K562 (cell line): ENCODE measurements around the gene NR0B2. TPM values are rescaled to one million over a fixed set of nuclear protein-coding genes. Genes with fewer than 3 reads are reported as not detected.
A peak's percentile ranks its signal among the peaks of the same experiment; 100 is the strongest.

Experiments
- ATAC-seq: fragments of 200-7000 bp; cut with Tn5 transposase; 3 replicates; pipeline ENCODE4 v1.9.1; 2020; ENCODE audit warnings: moderate library complexity
- BruUV-seq: library from RNA; stranded (reverse); fragments of 400-500 nt; replicated peaks from 2 replicates; lab custom pipeline; 2021; lab: Mats Ljungman, UMichigan
- CTCF ChIA-PET: fragments of 300-600 bp; formaldehyde crosslinking; extraction: SDS; loops from one replicate; lab custom pipeline; 2021; ENCODE audit warnings: low intra/inter-chr PET ratio; lab: Yijun Ruan, JAX
- POLR2A ChIA-PET: fragments of 300-600, 350-650 bp; sonication (Branson Sonifier 250); formaldehyde crosslinking; extraction: SDS; loops from one replicate; lab custom pipeline; 2021; ENCODE audit warnings: antibody characterized with exemption, inconsistent platforms; lab: Yijun Ruan, JAX
- DNase-seq, 4 experiments: peaks; one replicate each; pipeline versions ENCODE4 v3.0.0 to v3.0.0-alpha.2; 2011 to 2018; ENCODE audit warnings: low spot score in 3 of 4, mixed read lengths in 3 of 4; ENCODE audit errors: extremely low read depth in 1 of 4
- FAIRE-seq: peaks from 2 replicates; lab custom pipeline; 2011; peaks lifted over from hg19 to GRCh38; lab: Jason Lieb, UNC
- H2AFZ ChIP-seq: 2 replicates; pipeline ENCODE4 v1.6.0; 2011; ENCODE audit warnings: low read depth, low read length, control low read depth, inconsistent platforms
- H3K27ac ChIP-seq: fragments of 200-600 bp; 3 replicates; pipeline ENCODE4 v1.8.0; 2011; ENCODE audit warnings: low read depth, mild to moderate bottlenecking, control low read depth, inconsistent platforms, low read length, moderate library complexity, mixed read lengths; ENCODE audit errors: extremely low read depth
- H3K27me3 ChIP-seq, 2 experiments: fragments of 300-600 bp in 1 of 2; 2 replicates in 1 of 2; 3 replicates in 1 of 2; pipeline versions ENCODE4 v1.6.0 to v1.8.0; 2011; ENCODE audit warnings: inconsistent platforms in 2 of 2, low read length in 2 of 2, mild to moderate bottlenecking in 1 of 2, mixed read lengths in 1 of 2, moderate library complexity in 1 of 2; ENCODE audit not compliant: control insufficient read depth in 2 of 2, insufficient read depth in 2 of 2
- H3K36me3 ChIP-seq: fragments of 300-600 bp; 3 replicates; pipeline ENCODE4 v1.8.0; 2011; ENCODE audit warnings: mild to moderate bottlenecking, low read length, inconsistent platforms; ENCODE audit not compliant: control insufficient read depth, insufficient read depth
- H3K4me1 ChIP-seq, 2 experiments: fragments of 200-600 bp in 1 of 2; replicated peaks in 1 of 2; 2 replicates in 1 of 2; 3 replicates in 1 of 2; pipeline versions ENCODE4 v1.5.1 to v1.8.0; 2011; ENCODE audit warnings: inconsistent platforms in 2 of 2, low read length in 2 of 2, mild to moderate bottlenecking in 1 of 2, mixed read lengths in 1 of 2, moderate library complexity in 1 of 2; ENCODE audit not compliant: control insufficient read depth in 2 of 2, insufficient read depth in 2 of 2
- H3K4me2 ChIP-seq: 2 replicates; pipeline ENCODE4 v1.6.1; 2011; ENCODE audit warnings: low read length, control low read depth, inconsistent platforms, mixed read lengths; ENCODE audit not compliant: insufficient read depth
- H3K4me3 ChIP-seq: fragments of 200-600 bp; sonication (generic), shearing (Covaris generic); 2 replicates; pipeline ENCODE4 v1.5.1; 2016; ENCODE audit warnings: control low read depth, inconsistent platforms
- H3K79me2 ChIP-seq: fragments of 200-600 bp; 3 replicates; pipeline ENCODE4 v1.8.0; 2011; ENCODE audit warnings: low read length, inconsistent platforms; ENCODE audit not compliant: control insufficient read depth, insufficient read depth
- H3K9ac ChIP-seq, 2 experiments: 2 replicates each; pipeline versions ENCODE4 v1.6.0 to v1.6.1; 2011; ENCODE audit warnings: low read depth in 2 of 2, low read length in 2 of 2, control low read depth in 1 of 2, inconsistent platforms in 1 of 2, mild to moderate bottlenecking in 1 of 2, mixed read lengths in 1 of 2; ENCODE audit not compliant: insufficient read depth in 1 of 2
- H3K9me1 ChIP-seq: one replicate; pipeline ENCODE4 v1.6.0; 2011; ENCODE audit warnings: inconsistent platforms, mild to moderate bottlenecking, low read length, moderate library complexity; ENCODE audit not compliant: control insufficient read depth, insufficient read depth
- H3K9me3 ChIP-seq: replicated peaks from 2 replicates; pipeline ENCODE4 v1.5.1; 2011; ENCODE audit warnings: low read depth, low read length, inconsistent platforms; ENCODE audit not compliant: control insufficient read depth, insufficient read depth
- H4K20me1 ChIP-seq: replicated peaks from 2 replicates; pipeline ENCODE4 v1.6.1; 2011; ENCODE audit warnings: low read length, inconsistent platforms, mixed read lengths; ENCODE audit not compliant: control insufficient read depth, insufficient read depth
- FOXM1 ChIP-seq, 2 experiments: fragments of 450-650 bp in 1 of 2; sonication (generic) in 1 of 2; formaldehyde crosslinking in 1 of 2; IDR thresholded peaks; 2 replicates each; pipeline versions ENCODE4 v1.6.1 to v1.9.0; 2017 to 2022; ENCODE audit warnings: low read depth in 2 of 2, mild to moderate bottlenecking in 2 of 2, missing genetic modification reagents in 1 of 2, moderate library complexity in 1 of 2
- HCFC1 ChIP-seq: IDR thresholded peaks from 2 replicates; pipeline ENCODE4 v1.6.1; 2012; ENCODE audit warnings: low read depth, low read length, improper control_type of control experiment
- HNRNPK ChIP-seq: fragments of 200-400 bp; formaldehyde crosslinking; IDR thresholded peaks from one replicate; pipeline ENCODE4 v1.6.1; 2018; ENCODE audit warnings: mild to moderate bottlenecking, low read depth, low read length; ENCODE audit not compliant: poor library complexity, severe bottlenecking
- PHB2 ChIP-seq: fragments of 450-650 bp; IDR thresholded peaks from 2 replicates; pipeline ENCODE4 v1.6.1; 2017; ENCODE audit warnings: low read depth
- RBM17 ChIP-seq: fragments of 200-400 bp; formaldehyde crosslinking; IDR thresholded peaks from 2 replicates; pipeline ENCODE4 v1.6.1; 2017; ENCODE audit warnings: low read depth, mild to moderate bottlenecking, low read length, borderline replicate concordance
- TCF7L2 ChIP-seq: fragments of 150-350 bp; IDR thresholded peaks from 2 replicates; pipeline ENCODE4 v1.6.1; 2016; ENCODE audit warnings: low read depth, mild to moderate bottlenecking, low read length, moderate library complexity
- TSC22D4 ChIP-seq: fragments of 450-650 bp; IDR thresholded peaks from 2 replicates; pipeline ENCODE4 v1.6.1; 2016; ENCODE audit warnings: missing genetic modification characterization, missing biosample characterization, control low read depth
- ZKSCAN8 ChIP-seq: fragments of 200-800 bp; sonication (Bioruptor generic); IDR thresholded peaks from 2 replicates; pipeline ENCODE4 v1.6.1; 2016; ENCODE audit warnings: missing genetic modification characterization, missing compliant biosample characterization
- ZNF830 ChIP-seq: fragments of 250-450 bp; sonication (Bioruptor Pico); IDR thresholded peaks from 2 replicates; pipeline ENCODE4 v1.5.0; 2021; ENCODE audit warnings: mild to moderate bottlenecking
- WGBS: fragments of 100-300 bp; shearing (Covaris generic); methylation state at CpG from one replicate; pipeline ENCODE4 v1.1.6; 2016; ENCODE audit warnings: low coverage, mixed read lengths; ENCODE audit not compliant: insufficient coverage; ENCODE audit errors: missing lambda C conversion rate; 5-methylcytosine and 5-hydroxymethylcytosine counted together
- in situ Hi-C: fragments of 300-500 bp; cut with MboI; formaldehyde crosslinking; loops from 4 replicates; pipeline ENCODE4 v1.15.0; 2018; ENCODE audit warnings: inconsistent platforms, mixed read lengths
- intact Hi-C: fragments of 100-400 bp; cut with micrococcal nuclease; formaldehyde crosslinking; loops from 2 replicates; pipeline ENCODE4 v1.14.2; 2022
- polyA plus RNA-seq, 8 experiments: library from polyadenylated mRNA; depleted of rRNA in 4 of 8; stranded (reverse) in 5 of 8; unstranded in 3 of 8; fragments of >200 nt; fragmentation: Nextera tagmentation in 2 of 8; fragmentation: Illumina TruSeq in 1 of 8; extraction: Ambion mirVana in 2 of 8; extraction: Trizol in 1 of 8; gene quantifications; 2 replicates each; pipeline versions ENCODE4 v1.2.1 to v1.2.3, GENCODE V29; 2011 to 2014; ENCODE audit warnings: inconsistent platforms in 1 of 8, missing spikeins in 1 of 8
- total RNA-seq, 7 experiments: library from RNA; depleted of rRNA in 6 of 7; stranded (reverse); fragments of >200 nt in 6 of 7; fragmentation: Illumina TruSeq in 2 of 7; extraction: Trizol in 2 of 7; gene quantifications; 2 replicates each; pipeline versions ENCODE4 v1.2.1 to v1.2.3, GENCODE V29; 2011 to 2021; ENCODE audit warnings: low replicate concordance in 1 of 7
- TF ChIP-seq, protein P1 (sequence below): fragments of 450-650 bp; formaldehyde crosslinking; IDR thresholded peaks from 2 replicates; pipeline ENCODE4 v1.4.0; 2020; ENCODE audit warnings: mild to moderate bottlenecking, moderate library complexity
- TF ChIP-seq, protein P2 (sequence below): fragments of 200-800 bp; sonication (Bioruptor generic); IDR thresholded peaks from 2 replicates; pipeline ENCODE4 v1.6.1; 2017; ENCODE audit warnings: missing genetic modification characterization, missing compliant biosample characterization
- TF ChIP-seq, protein P3 (sequence below), 2 experiments: fragments of 450-650 bp in 1 of 2; sonication (generic) in 1 of 2; formaldehyde crosslinking; conservative IDR thresholded peaks; 2 replicates each; pipeline versions ENCODE4 v1.4.0 to v1.8.1; 2020 to 2022; ENCODE audit warnings: mild to moderate bottlenecking in 1 of 2, missing genetic modification reagents in 1 of 2
- TF ChIP-seq, protein P4 (sequence below): sonication (generic); IDR thresholded peaks from 2 replicates; pipeline ENCODE4 v1.6.1; 2016
- TF ChIP-seq, protein P5 (sequence below): IDR thresholded peaks from 3 replicates; pipeline ENCODE4 v1.6.1; 2011; ENCODE audit warnings: borderline replicate concordance, mild to moderate bottlenecking; ENCODE audit not compliant: insufficient read length, insufficient read depth

Gene NR0B2
- total and polyA plus RNA-seq, 9 of the 15 experiments (the other 6 are each of a cell fraction or from before 2014, with no cell fraction given), result not detected

DNA sequence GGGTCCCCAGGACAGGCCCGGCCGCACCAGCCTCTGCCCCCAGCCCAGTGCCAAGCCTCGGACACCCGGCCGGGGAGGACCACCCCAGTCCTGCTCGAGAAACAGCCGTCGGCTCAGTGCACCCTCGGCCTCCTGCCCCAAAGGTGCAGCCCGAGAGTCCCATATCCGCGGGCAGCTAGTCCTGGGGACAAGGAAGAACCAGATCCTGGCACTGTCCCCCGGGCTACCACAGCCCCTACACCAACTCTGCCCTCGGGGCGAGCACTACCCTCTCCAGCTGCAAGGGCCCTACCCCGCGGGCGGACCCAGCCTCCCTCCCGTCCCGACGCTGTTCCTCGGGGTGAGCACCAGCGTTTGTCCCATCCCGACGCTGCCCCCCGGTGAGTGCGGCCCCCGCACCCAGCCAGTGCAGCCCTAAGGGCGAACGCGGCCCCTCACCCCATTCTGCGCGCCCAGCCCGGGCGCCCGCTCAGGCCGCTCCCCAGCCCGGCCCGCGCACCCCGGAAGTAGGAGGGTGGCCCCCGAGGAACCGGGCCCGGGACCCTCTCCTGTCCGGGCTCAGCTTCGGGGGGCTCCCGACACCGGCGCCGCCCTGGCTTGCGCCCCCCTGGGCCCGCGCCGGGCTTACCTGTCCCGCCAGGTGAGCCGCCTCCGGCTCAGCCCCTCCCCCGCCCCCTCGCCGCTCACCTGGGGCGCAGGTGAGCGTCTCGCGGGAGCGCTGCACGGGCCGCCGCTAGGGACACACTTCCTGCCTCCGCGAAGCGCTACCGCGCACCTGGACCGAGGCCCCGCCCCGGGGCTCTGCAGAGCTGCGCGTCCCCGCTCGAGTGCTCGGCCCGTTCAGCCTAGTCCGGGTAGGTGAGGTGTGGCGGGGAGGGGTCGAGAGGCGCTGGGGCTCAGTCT, 46.2 kb upstream of the NR0B2 start, which contains the start of gene KDF1:
Gene KDF1 (minus strand): TSS at position 747 of the 903 bp plus-strand sequence. CDS start 8,088 bp downstream, outside the sequence.
- H3K9me3 ChIP-seq, result no peaks in the 10 kb centered on the region
- no peaks in the 10 kb centered on the region for H3K79me2 ChIP-seq
- intact Hi-C loops (no loop called here), in situ Hi-C loops (no loop called here)
- no peaks in the 10 kb centered on the region for H3K9me1 ChIP-seq
- H3K4me3 ChIP-seq, result peak within 1 kb of the TSS; percentile 63
- H3K27ac ChIP-seq, result no peak within 1 kb of the TSS
- ATAC-seq (peak; percentile 93), DNase-seq (peak; percentile 67 to 87 (median 78)), FAIRE-seq (no peak)
- peaks cover 5 to 18% of the 10 kb centered on the region in 2 experiments; a peak in 4 of 5 replicates for H3K4me1 ChIP-seq
- H2AFZ ChIP-seq, result peak within 1 kb of the TSS; percentile 87
- no peaks in the 10 kb centered on the region for H3K36me3 ChIP-seq
- peaks cover 5 to 16% of the 10 kb centered on the region in 2 experiments; a peak in 4 of 5 replicates for H3K27me3 ChIP-seq
- H4K20me1 ChIP-seq, result no peaks in the 10 kb centered on the region
- CTCF ChIA-PET, result interaction anchor here (0.6 kb wide), 1 partner anchor 683 kb away, joined by 3 read pairs; no protein-coding TSS in a partner anchor
- peak within 1 kb of the TSS; percentile 55 to 90; a peak in 3 of 4 replicates for H3K9ac ChIP-seq
- POLR2A ChIA-PET, result interaction anchor here (0.9 to 1.3 kb wide), 2 partner anchors 9 to 16 kb away, joined by 4 to 5 read pairs; no protein-coding TSS in a partner anchor
- WGBS, result 4% methylated on average over 68 of the region's 86 CpGs
- peak within 1 kb of the TSS; percentile 74 for H3K4me2 ChIP-seq
- no TSS peak for BruUV-seq
- TF ChIP-seq HCFC1 (peak; percentile 50), ZNF830 (no peak), RBM17 (no peak), TSC22D4 (tag) (no peak), HNRNPK (no peak), PHB2 (no peak), TCF7L2 (no peak), ZKSCAN8 (CRISPR knock-in tag) (no peak), FOXM1 (IDR thresholded peaks at IDR 0.05; ENCODE audit: low read depth) (no peak), FOXM1 (CRISPR knock-in tag; IDR thresholded peaks at IDR 0.05; ENCODE audit: low read depth) (0 out of 2 replicates have a peak, but pooled peaks have one; percentile 22)
- TF ChIP-seq, protein P1, sequence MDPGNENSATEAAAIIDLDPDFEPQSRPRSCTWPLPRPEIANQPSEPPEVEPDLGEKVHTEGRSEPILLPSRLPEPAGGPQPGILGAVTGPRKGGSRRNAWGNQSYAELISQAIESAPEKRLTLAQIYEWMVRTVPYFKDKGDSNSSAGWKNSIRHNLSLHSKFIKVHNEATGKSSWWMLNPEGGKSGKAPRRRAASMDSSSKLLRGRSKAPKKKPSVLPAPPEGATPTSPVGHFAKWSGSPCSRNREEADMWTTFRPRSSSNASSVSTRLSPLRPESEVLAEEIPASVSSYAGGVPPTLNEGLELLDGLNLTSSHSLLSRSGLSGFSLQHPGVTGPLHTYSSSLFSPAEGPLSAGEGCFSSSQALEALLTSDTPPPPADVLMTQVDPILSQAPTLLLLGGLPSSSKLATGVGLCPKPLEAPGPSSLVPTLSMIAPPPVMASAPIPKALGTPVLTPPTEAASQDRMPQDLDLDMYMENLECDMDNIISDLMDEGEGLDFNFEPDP, result no peak
- TF ChIP-seq, protein P2, sequence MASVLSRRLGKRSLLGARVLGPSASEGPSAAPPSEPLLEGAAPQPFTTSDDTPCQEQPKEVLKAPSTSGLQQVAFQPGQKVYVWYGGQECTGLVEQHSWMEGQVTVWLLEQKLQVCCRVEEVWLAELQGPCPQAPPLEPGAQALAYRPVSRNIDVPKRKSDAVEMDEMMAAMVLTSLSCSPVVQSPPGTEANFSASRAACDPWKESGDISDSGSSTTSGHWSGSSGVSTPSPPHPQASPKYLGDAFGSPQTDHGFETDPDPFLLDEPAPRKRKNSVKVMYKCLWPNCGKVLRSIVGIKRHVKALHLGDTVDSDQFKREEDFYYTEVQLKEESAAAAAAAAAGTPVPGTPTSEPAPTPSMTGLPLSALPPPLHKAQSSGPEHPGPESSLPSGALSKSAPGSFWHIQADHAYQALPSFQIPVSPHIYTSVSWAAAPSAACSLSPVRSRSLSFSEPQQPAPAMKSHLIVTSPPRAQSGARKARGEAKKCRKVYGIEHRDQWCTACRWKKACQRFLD (CRISPR knock-in tag), result no peak
- TF ChIP-seq, protein P3, sequence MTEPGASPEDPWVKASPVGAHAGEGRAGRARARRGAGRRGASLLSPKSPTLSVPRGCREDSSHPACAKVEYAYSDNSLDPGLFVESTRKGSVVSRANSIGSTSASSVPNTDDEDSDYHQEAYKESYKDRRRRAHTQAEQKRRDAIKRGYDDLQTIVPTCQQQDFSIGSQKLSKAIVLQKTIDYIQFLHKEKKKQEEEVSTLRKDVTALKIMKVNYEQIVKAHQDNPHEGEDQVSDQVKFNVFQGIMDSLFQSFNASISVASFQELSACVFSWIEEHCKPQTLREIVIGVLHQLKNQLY (CRISPR knock-in tag; conservative IDR thresholded peaks at IDR 0.05), result no peak; a peak in 1 of 4 replicates
- TF ChIP-seq, protein P4, sequence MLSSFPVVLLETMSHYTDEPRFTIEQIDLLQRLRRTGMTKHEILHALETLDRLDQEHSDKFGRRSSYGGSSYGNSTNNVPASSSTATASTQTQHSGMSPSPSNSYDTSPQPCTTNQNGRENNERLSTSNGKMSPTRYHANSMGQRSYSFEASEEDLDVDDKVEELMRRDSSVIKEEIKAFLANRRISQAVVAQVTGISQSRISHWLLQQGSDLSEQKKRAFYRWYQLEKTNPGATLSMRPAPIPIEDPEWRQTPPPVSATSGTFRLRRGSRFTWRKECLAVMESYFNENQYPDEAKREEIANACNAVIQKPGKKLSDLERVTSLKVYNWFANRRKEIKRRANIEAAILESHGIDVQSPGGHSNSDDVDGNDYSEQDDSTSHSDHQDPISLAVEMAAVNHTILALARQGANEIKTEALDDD, result no peak
- TF ChIP-seq, protein P5, sequence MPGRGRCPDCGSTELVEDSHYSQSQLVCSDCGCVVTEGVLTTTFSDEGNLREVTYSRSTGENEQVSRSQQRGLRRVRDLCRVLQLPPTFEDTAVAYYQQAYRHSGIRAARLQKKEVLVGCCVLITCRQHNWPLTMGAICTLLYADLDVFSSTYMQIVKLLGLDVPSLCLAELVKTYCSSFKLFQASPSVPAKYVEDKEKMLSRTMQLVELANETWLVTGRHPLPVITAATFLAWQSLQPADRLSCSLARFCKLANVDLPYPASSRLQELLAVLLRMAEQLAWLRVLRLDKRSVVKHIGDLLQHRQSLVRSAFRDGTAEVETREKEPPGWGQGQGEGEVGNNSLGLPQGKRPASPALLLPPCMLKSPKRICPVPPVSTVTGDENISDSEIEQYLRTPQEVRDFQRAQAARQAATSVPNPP, result no peak
